Eye (tissue), 1 donor: ENCODE measurements around the gene EPHA7.

ENCODE experiments used
- DNase-seq: peaks from one replicate; pipeline ENCODE4 v3.0.0-alpha.2; 2015

EPHA7 gene

DNA sequence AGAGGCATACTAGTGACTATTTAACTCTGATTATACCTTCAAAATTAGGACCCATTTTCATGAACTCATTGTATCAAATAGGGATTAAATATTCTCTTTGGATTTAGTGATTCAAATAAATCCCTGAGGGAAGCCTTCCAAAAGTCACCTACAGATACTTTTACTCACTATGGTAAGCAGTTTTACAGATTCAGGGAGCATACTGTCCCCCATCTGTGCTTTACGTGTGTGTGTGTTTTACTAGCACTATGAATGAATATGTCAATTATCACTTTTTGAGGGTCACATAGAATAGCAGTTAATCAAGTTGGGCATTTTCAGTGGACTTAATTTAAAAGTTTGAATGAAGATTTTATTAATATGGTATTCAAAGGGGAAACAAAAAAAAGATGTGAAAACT, 96.7 kb downstream of the EPHA7 start:
- DNase-seq = no peak

DNA sequence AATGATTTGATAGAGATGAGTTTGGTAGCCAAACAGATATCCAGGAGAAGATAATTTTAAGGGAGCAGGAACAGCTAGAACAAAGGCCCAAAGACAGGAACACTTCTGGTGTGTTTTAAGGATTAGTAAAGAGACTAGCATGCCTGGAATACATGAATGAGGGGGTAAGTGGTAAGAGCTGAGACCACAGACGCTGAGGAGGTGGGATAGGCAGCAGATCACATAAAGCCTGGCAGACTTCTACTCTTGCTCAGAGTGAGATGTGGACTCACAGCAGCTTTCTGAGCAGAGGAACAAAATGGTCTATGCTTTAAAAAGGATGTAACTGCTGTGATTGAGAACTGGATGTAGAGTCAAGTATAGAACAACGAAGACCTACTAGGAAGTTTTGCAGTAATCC, 100.1 kb downstream of the EPHA7 start:
- DNase-seq = no peak

DNA sequence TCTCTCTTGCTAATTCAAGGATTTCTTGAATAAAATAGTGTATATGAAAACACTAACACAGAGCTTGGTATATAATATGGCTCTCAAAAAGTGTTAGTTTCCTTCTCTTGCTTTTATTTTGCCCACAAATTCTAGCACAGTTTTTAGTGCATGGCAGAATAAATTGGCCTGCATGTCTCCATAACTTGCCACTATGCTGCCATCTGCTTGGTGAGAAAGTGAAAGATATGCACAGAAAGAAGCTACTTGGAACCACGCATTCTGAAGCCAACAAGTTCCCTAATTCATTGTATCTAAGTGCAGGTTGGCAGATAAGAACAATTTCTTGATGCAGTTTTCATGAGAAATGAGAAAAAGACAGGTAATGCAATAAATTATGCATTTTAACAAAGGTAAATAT, 101.2 kb downstream of the EPHA7 start:
- DNase-seq = no peak

DNA sequence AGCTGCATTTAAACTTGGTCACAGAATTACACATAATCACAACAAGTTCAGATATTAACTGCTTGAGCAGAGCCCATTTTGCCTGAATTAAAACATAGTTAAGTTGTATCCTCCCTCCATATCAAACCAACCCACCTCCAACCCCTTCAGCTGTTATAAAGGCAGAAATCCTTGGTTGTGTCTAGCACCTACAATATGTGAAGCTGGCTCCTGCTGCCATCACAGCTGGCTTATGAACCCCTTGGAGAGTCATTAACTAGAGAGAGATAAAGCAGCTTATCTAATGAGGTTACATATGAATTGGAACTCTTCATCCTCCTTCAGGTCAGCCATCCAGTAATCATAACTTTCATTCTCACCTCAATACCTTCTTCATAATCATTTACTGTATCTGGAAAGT, 101.8 kb downstream of the EPHA7 start:
- no peak for DNase-seq

DNA sequence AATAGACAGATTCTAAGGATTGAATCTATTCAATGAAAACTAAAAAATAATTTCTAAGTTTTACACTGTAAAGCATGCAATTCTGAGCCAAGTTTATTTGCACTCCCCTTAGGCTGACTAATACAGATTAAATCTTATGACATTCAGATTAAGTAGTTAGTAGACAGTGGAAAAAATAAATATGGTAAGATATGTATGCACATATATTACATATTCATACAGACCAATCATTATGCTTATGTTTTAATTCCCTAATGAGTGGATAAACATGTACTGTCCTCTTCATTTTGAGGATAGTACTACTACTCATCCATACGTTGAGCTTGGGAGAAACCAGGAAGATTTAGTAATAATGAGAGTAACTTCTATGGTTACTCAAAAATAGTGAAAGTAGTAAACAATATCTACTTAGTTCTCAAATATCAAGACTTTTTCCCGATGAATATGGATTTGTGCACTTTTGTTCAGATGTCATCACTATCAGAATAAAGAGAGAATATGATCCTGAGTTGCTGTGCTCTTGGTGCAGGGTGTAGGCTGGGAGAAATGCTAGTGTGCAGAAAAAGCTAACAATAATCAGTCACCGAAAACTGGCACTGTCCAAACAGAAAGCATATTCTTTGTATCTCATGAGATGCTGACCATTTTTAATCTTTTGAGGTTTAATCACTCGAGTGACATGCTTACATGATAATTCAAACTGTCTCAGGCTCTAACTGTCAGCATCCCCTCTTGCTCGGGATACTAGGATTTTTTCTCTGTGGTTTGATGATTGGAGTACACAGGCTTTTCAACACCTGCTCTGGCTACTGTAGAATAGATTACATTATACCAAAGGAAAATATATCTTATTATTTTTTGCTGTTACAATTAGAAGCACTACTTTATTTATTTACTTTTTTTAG, 111.6 kb downstream of the EPHA7 start:
- DNase-seq = no peak

DNA sequence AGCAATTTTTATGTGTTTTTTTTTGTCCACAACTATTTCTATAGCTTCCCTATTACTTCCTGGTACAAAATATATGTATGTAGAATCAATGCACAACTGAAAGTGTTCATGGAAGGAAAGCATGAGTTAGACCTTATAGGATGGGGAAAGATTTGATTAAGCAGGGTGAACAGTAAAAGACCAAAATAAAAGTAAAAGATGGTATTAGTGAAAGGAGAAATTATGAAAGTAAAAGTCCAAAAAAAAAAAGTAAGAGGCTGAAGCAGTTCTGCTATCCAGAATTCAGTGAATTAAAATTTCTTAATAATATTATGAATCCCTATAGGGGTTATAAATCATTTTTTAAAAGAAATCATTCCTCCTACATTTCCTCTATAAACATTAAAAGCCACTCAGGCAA, 114.3 kb downstream of the EPHA7 start:
- DNase-seq = no peak

DNA sequence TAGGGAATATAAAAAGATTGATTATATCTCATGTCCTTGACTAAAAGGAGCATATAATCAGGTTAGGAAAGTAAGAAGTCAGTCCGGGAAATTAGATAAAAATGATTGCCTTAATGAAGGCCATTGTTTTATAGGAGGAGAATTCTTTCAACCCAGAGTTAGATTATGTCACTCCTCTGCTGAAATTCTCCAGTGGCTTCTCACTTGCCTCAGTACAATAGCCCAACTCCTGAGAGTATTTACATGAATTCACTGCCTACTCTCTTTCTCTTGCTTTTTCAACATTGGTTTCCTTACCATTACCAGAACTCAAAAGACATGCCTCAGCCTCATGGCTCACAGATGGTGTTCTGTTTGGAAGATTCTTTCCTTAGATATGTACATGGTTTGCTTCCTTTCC, 114.9 kb downstream of the EPHA7 start:
- DNase-seq = no peak

DNA sequence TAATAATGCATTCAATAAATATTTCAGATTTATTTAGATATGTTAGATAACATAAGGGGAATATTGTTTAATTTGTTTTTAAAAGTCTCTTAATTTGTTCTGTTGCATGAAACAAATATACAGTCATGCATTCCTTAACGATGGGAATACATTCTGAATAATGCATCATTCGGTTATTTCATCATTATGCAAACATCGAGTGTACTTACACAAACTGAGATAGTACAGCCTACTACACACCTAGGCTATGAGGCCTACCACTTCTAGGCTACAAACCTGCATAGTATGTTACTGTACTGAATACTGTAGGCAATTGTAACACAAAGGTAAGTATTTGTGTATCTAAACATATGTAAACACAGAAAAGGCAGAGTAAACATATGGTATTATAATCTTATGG, 118.7 kb downstream of the EPHA7 start:
- no peak for DNase-seq

DNA sequence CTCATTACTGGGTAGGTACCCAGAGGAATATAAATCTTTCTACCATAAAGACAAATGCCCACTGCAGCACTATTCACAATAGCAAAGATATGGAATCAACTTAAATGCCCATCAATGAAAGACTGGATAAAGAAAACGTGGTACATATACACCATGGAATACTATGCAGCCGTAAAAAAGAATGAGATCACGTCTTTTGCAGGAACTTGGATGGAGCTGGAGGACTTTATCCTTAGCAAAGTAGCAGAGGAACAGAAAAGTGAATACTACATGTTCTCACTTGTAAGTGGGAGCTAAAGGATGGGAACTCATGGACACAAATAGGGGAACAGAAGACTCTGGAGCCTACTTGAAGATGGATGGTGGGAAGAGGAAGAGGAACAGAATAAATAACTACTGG, 119.7 kb downstream of the EPHA7 start:
- no peak for DNase-seq

DNA sequence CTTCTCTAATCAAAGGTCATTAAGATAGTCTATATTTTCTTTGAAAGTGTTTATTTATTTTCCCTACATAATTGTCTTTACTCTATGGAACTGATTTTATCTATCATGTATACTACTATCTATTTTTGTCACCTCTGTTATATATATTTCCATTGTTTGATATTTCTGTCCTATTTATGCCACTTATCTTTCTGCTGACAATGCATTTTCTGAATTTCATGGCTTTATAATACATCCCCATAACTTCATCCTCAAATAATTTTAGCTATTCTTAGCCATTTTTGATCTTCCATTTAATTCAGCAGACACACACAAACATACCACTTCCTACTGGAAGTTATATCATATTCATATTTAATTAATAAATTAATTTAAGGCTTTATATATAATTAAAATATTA, 123.7 kb downstream of the EPHA7 start:
- DNase-seq = no peak

DNA sequence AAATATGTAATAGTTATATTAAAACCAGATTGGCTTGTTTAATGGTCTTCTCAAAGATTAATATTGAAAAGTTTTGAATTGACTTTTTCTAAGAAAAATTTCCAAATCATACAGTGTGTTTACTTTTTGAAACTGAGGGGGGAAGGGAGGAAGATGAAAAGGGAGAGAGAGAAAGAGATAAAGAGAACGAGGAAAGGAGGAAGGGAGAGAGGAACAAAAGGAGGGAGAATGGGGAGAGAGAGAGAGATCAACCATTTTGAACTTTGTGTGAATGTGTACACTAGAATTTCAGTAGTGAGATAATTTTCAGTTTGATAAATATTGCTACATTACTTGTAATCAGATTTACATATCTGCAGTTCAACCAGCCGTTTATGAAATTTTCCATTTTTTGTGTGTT, 124.5 kb downstream of the EPHA7 start:
- no peak for DNase-seq

DNA sequence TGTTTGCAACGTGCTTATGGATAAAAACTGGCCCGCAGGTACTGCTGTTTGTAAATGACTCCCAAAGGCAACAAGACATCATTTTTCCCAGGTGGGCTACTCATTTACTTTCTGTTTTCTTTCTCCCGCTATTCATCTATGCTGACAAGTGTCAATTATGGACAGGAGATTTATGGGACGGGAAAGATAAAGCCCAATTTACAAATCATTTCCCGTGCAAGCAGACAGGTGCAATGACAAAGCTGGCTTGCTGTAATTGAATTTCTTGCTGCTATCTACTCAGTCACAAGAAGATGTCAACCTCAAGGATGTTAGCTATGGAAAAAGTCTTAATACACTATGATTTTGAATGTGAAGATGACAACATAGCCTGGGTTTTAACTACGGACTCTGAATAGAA, 125.5 kb downstream of the EPHA7 start:
- DNase-seq = peak; percentile 13

DNA sequence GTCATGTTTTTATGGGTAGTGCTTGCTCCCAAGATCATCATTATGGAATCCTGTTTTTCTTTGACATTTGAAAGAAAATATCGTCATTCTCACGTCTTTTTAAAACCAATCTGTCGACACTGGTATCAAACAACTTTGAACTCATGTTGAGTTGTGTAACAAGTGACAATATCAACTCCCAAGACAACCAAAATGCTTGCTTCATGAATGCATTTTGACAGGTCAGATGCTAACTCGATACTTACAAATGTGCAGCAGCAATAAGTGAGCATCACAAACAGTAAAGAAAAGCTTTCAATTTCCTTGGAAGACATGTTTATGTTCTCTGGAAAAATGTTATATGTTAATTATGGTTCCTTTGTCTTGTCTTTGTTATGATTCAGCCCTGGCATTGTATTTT, 125.9 kb downstream of the EPHA7 start:
- DNase-seq = peak; percentile 44

DNA sequence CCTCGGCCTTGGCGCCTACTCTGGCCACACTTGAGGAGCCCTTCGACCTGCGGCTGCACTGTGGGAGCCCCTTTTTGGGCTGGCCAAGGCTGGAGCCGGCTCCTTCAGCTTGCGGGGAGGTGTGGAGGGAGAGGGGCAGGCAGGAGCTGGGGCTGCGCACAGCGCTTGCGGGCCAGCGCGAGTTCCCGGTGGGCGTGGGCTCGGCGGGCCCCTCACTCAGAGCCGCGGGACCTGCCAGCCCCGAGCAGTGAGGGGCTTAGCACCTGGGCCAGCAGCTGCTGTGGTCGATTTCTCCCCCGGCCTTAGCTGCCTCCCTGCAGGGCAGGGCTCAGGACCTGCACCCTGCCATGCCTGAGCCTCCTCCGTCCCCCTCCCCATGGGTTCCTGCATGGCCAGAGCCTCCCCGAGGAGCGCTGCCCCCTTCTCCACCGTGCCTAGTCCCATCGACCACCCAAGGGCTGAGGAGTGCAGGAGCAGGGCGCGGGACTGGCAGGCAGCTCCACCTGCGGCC, 136.8 kb downstream of the EPHA7 start:
- no peak for DNase-seq

DNA sequence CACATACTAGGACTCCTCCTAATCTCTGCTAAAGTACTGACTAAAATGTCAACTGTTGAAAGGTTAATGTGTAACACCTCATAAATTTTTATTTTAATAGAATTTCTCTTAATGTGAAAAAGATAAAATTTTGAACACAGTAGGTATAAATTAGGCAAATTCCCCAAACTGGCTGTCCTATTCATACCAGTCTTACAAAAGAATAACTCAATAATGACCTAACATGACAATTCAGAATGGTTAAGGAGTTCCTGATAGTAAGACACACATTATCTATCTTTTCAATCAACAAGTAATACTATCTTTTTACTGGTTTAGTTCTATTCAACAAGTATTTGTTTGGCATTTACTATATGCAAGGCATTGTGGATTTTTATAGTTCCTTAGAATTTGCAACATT, 141.1 kb downstream of the EPHA7 start:
- DNase-seq = no peak

DNA sequence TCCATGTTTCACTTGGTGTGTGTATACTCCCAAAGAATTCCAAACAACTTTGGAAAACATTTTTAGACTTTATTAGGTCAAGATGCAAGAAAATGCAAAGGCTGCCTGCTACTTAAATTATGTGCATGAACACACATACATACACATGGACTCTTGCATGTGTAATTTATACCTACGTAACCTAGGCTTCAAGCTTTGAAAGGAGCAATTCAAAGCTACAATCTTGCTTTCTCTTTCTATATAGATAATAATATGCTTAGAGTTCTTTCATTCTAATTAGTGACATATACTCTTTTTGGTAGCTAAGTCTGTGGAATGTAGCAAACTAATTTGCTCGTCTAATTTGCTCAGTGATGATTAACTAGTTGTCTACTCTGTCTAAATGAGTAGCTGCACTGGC, 146.5 kb downstream of the EPHA7 start:
- DNase-seq = peak; percentile 67

DNA sequence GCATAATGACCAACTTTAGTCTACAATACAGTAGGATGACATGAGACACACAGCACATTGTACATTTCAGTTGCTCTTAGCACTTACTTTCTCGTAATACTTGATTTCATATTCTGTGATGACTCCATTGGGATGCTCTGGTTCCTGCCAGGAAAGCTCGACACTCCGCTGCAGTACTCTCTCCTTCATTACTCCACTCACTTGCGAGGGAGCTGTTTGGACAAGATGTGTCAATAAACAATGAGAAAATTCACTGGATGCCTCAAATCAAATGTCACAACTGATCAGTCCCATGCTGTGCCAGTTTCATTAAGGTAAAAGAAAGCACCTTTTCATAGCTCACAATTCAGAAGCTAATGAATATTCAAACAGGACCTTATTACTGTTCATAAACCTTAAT, 147.1 kb downstream of the EPHA7 start:
- peak; percentile 57 for DNase-seq

DNA sequence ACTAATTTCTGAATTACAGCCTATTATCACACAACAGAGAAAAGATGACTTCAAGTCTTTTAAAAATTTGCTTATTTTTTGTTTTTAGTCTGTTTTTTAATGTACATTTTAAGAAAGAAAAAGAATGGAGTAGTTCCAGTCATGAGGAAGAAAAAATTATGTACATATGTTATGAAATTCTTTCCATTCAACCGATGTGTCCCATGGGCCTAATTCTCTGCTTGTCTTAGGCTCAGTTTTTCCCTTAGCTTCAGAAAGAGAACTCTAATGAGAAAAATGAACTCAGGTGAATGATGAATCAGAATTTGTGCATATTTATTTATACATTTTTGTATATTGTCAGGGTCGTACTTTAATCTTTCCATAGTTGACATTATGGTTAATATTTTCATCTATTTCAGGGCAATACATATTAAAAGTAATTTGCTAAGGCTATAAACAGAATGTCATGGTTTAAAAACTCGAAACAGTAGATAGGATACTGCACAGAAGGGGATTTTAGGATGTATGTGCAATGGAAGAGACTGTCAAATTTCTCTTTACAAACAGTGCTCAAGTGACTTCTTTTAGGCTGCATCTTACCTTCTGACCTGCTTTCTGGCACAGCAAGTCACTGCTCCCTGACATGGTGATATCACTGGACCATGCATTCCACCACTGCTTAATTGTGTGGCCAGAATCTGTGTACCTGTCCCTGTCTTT, 153.1 kb downstream of the EPHA7 start:
- no peak for DNase-seq

DNA sequence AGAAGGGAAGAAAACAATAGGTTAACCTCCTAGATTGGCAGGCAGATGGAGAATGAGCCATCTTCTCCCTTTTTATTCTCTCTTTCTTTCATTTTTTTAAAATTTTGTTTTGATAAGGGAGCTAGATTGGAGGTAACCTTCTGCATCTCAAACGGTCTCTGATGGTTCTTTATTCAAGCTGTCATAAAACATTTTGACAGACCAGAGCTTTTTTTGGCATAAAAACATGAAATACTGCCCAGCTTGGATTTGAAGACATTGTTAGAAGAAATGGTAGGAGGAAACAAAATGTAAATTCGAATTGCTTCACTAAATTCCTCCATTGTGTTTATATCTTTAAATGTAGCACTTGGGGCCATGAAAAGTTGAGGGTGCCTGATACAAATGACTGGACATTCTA, 158.5 kb downstream of the EPHA7 start:
- no peak for DNase-seq

DNA sequence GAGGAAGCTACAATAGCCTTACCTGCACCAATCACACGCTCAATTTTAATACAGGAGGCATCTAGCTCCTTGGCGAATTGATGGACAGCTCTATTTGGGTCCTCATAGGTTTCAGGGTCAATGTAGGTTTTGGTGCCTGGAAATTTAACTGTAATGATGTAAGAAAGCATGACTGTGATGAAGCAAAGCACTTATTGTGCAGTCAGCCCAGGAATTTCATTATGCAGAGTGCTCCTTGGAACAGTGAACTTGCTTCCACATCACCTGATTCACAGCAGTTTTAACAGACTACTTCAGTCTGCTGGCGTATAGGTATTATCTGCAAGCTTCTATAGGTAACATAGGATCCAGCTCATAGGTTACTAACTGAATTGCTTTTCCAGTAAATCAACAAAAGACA, 160.0 kb downstream of the EPHA7 start:
- DNase-seq = no peak

DNA sequence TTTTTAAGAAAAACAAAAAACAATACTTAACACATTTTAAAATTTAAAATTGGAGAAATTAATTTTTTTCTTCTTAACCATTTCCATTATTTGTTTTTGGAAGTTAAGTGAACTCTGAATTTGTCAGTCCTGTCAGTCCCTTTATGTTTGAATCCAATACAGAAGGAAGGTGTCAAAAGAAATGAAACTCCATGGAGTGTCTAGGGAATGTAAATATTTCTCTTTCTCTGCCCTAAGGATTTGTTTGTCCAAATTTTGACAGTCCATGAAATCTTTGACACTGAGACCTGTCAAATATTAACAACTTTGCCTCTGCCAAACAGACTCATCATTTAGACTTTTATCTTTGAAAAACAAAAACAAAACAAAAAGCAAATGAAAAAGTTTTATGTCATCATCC, 166.4 kb downstream of the EPHA7 start:
- DNase-seq = no peak

DNA sequence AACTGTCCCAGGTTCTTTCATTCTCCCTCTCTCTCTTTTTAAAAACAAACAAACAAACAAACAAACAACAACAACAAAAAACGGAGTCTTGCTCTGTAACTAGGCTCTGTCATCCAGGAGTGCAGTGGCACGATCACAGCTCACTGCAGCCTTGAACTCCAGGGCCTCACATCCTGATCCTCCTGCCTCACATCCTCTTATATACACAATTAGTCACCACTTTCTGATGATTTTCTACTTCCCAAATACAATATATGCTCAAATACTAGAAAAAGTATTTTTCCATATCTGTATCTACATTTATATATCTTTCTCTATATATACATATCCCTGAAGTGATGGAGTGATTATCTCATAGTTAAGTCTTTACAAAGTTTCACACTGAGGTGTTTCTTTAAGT, 170.7 kb downstream of the EPHA7 start:
- DNase-seq = no peak

DNA sequence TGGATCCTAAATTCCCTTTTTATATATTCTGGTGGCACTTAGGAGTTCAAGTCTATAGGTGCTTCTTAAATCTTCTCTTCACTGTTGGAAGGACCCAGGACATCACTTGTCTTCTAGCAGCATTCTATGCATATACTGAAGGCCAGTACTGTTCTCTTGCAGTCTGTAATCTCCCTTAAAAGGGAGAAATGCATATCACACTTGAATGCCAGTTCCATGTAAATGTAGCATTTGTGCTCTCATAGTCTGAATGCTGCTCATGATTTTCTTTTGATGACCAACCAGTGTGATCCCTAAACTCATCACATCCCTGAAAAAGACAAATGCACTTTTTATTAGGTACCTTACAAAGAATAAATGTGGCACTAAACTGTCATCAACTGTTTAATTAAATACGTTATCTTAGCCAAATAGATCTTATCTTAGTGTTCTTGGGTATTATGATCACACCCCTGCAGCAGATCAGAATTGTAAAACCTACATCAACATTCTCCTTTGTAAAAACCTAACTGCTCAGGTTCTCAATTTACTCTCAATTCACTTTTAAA, 176.1 kb downstream of the EPHA7 start:
- no peak for DNase-seq

DNA sequence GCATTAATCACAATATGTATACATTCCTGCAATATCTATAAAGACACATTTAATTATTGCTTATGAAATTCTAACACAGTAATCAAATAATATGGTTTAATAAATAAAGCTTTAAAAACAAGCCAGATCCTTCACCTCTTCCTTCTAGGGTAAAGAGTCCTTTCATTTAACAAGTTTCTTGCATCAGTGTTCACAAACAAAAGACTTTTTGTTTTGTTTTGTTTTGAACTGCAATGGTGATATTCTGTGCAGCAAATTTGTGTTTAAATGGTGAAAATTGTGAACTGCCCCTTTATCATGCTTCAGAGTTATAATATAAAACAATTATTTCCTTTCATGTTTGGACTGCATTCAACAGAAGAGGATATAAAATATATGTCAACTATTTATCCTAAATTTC, 177.3 kb downstream of the EPHA7 start:
- DNase-seq = peak; percentile 4
